Upper lobe of left lung (tissue), 4 donors: ENCODE data around the gene MTERF1.

Experiments used
- CTCF ChIP-seq, 6 experiments: fragments of 450-650 bp in 4 of 6; fragments of 200-600 bp in 2 of 6; sonication (generic) in 2 of 6; IDR thresholded peaks; one replicate each; pipeline ENCODE4 v1.5.1; 2016 to 2019; ENCODE audit warnings: antibody characterized with exemption in 6 of 6
- EP300 ChIP-seq, 4 donors: sonication (generic); formaldehyde crosslinking; IDR thresholded peaks; one replicate each; pipeline ENCODE4 v1.5.1; 2017; ENCODE audit warnings: antibody characterized with exemption in 4 of 4, control low read depth in 2 of 4
- POLR2A ChIP-seq, 4 donors: fragments of 450-650 bp; IDR thresholded peaks; one replicate each; pipeline ENCODE4 v1.5.1; 2016 to 2017; ENCODE audit warnings: antibody characterized with exemption in 4 of 4, mild to moderate bottlenecking in 2 of 4
- POLR2AphosphoS5 ChIP-seq, 2 donors: sonication (generic); formaldehyde crosslinking; IDR thresholded peaks; one replicate each; pipeline ENCODE4 v1.5.1; 2017; ENCODE audit warnings: antibody characterized with exemption in 2 of 2

- TF ChIP-seq POLR2A (IDR thresholded peaks at IDR 0.05), result no peak
- no peak for TF ChIP-seq CTCF (IDR thresholded peaks at IDR 0.05)
- no peak for TF ChIP-seq POLR2AphosphoS5 (IDR thresholded peaks at IDR 0.05)
- no peak for TF ChIP-seq EP300 (IDR thresholded peaks at IDR 0.05)
Observed at GRCh38 chr7:91826377-91826776, 54.1 kb downstream of the MTERF1 start.
